ELF-1 (cell line): ENCODE data around the gene ZNF148.
"Not testable (repeated sequence)": the region's sequence is repeated elsewhere in the genome, so short reads cannot be mapped to it uniquely, and the experiment has no call there.

Experiments
- DNase-seq: peaks from one replicate; pipeline ENCODE4 v3.0.0-alpha.2; 2016; ENCODE audit warnings: low read depth, low spot score

Gene ZNF148

GRCh38 chr3:125374996-125375941, at the start of gene ZNF148:
Gene ZNF148, minus strand, starts transcription at chr3:125375325. Its CDS starts 61,685 bp downstream, at chr3:125313640.
- peak; percentile 93 for DNase-seq

- DNase-seq: no peak
These were observed 43.2 kb upstream of the ZNF148 start for GRCh38 chr3:125418306-125418705.

GRCh38 chr3:125416235-125416634, 41.1 kb upstream of the ZNF148 start:
- DNase-seq: no peak

GRCh38 chr3:125414669-125415068, 39.5 kb upstream of the ZNF148 start:
- no peak for DNase-seq

GRCh38 chr3:125410922-125411321, 35.8 kb upstream of the ZNF148 start:
- DNase-seq: no peak

GRCh38 chr3:125406070-125406469, 30.9 kb upstream of the ZNF148 start:
- DNase-seq: no peak

- not testable (repeated sequence) for DNase-seq
These were observed 30.4 kb upstream of the ZNF148 start for GRCh38 chr3:125405515-125405914.

- no peak for DNase-seq
These were observed 28.7 kb upstream of the ZNF148 start for GRCh38 chr3:125403789-125404188.

GRCh38 chr3:125402639-125403038, 27.5 kb upstream of the ZNF148 start:
- DNase-seq: no peak

- DNase-seq: no peak
These were observed 26.3 kb upstream of the ZNF148 start for GRCh38 chr3:125401402-125401801.

- peak; percentile 23 for DNase-seq
These were observed 23.8 kb upstream of the ZNF148 start for GRCh38 chr3:125398952-125399351.

- DNase-seq: no peak
These were observed 20.0 kb upstream of the ZNF148 start for GRCh38 chr3:125395091-125395490.

GRCh38 chr3:125394406-125394805, 19.3 kb upstream of the ZNF148 start:
- DNase-seq: no peak

GRCh38 chr3:125389282-125389681, 14.2 kb upstream of the ZNF148 start:
- DNase-seq: no peak

- not testable (repeated sequence) for DNase-seq
These were observed 13.2 kb upstream of the ZNF148 start for GRCh38 chr3:125388369-125388768.

GRCh38 chr3:125386811-125387210, 11.7 kb upstream of the ZNF148 start:
- no peak for DNase-seq

GRCh38 chr3:125383744-125384143, 8.6 kb upstream of the ZNF148 start:
- DNase-seq: no peak

- DNase-seq: no peak
These were observed 7.2 kb upstream of the ZNF148 start for GRCh38 chr3:125382298-125382697.

GRCh38 chr3:125381743-125382142, 6.6 kb upstream of the ZNF148 start:
- DNase-seq: no peak

- no peak for DNase-seq
These were observed 6.2 kb upstream of the ZNF148 start for GRCh38 chr3:125381314-125381713.

GRCh38 chr3:125379483-125379882, 4.4 kb upstream of the ZNF148 start:
- no peak for DNase-seq

- DNase-seq: no peak
These were observed 3.6 kb upstream of the ZNF148 start for GRCh38 chr3:125378762-125379161.

- no peak for DNase-seq
These were observed 990 bp upstream of the ZNF148 start for GRCh38 chr3:125375950-125376679.
